COLO668 (cell line): ENCODE measurements around the gene OPN1SW.

Source experiments
- DNase-seq: peaks from one replicate; lab custom pipeline; 2025; ENCODE audit not compliant: unreplicated experiment; lab: John Stamatoyannopoulos, UW

Gene OPN1SW

DNA sequence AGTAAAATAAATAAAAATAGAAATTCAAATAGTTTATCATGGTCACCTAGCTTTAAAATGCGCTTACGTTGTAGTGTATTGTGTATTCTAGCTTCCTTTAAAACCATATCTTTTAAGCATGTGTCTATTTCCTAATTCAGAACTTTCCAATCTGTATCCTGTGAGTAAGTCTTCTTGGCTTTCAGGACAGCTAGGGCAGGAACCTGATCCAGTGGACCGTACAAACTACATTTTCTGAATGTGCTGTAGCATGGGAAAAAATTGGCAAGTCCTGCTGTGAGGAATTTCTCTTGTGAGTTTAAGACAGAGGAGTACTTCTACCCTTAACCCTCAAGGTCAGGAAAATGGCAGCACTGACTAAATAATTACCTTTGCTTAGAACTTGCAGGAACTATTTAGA is 12.1 kb downstream of the OPN1SW start:
- DNase-seq: no peak

DNA sequence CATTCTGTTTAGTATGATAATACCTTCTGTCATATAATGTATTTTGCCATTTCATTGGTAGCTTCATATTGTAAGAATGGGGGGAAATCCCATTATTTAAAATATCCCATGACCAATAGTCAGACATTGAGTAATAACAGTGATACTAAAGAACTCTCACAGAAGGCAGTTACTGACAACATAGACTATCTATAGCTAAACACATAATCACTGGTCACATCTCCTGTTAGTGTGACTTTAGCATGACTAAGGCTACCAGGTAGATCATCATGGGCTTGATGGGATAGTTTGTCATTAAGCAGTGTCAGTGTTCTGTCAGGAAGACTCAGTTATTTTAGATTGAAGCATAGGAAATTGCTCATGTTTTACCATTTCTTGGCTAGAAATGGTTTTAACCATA is 16.4 kb downstream of the OPN1SW start:
- DNase-seq: no peak

DNA sequence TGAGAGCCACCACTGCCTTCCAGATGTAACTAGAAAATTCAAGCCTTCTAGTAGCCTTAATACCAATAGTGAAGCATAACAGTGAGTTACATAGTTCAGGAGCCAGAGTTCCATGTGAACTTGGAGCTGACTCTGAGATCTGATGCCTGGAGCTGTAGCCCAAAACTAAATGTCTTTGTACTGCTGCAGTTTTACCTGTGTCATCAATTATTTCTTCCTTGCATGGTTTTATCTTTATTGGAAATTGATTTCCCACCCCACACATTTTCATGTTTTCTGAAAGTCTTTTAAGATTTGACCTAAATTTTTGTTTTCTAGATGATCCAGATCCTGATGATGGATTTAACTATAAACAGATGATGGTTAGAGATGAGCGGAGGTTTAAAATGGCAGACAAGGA is 17.0 kb downstream of the OPN1SW start:
- no peak for DNase-seq

DNA sequence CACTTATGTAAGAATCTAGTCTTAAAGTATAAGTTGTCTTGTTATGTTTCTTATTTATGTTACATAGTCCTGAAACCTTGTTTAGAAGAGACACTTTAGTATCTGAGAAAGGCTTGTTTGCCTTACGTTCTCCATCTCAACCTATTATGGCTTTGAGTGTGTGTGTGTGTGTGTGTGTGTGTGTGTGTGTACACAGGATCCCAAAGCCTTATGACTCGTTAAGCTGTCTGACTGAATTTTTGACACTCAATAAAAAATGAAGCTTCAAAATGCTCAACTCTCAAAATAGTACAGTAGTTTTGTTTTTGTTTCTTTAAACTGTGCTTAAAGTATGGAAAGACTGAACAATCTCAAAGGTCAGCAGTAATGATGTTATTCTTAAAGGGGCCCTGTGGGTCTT is 18.4 kb downstream of the OPN1SW start:
- no peak for DNase-seq

DNA sequence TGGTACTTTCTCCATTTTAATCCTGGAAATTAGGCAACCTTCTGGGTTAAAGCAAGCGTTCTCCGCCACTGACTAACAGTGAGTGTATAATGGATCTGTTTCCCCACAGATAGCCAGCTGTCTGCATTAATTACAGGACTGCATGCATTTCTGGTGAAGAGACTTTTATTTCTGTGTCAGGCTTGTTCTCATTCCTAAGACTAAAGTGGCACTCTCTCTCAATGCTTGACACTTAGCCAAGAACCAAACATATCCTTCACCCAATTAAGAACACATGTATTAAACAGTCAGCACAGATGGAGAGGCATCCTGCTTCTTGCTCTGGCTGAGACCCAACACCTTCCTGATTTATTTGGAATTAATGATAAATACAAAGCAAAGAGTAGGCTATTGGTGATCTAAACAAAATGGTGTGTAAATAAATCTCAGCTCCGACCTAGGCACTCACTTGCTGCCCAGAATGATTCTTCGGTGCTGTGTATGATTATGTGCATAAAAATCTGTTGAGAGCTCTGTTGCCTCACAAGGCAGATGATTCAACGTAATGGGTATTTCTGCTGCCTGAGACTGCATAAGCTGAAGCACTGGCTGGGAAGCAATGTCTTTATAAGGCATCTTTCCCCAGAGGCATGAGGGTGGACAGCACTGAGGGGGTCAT is 19.6 kb downstream of the OPN1SW start:
- DNase-seq: no peak

DNA sequence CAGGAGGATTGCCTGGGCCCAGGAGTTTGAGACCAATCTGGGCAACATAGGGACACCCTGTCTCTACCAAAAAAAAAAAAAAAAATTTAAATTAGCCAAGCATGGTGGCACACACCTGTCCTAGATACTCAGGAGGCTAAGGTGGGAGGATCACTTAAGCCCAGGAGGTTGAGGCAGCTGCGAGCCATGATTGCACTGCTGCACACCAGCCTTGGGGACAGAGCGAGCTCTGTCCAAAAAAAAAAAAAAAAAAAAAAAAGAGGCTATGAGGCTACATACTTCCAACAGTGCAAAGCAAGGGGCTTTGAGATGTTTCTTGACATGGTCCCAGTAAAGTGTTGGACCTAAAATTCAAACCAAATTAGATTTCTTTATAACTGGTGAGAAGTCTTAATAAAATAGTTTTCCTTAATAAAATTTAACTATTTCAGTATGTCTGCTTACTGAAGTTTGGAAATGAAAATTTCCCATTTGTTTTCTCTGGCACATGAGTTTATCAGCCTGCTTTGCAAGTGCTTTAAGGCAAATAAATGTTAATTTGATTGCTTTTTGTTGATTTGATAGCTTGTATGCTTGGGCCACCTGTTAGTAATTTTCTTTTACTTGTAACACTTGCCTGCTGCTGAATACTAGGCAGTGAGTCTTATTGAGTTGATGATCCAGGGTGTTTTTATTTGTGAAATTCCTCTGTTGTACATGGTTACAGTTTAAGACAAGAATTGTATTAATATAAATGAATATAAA is 20.3 kb downstream of the OPN1SW start:
- no peak for DNase-seq

DNA sequence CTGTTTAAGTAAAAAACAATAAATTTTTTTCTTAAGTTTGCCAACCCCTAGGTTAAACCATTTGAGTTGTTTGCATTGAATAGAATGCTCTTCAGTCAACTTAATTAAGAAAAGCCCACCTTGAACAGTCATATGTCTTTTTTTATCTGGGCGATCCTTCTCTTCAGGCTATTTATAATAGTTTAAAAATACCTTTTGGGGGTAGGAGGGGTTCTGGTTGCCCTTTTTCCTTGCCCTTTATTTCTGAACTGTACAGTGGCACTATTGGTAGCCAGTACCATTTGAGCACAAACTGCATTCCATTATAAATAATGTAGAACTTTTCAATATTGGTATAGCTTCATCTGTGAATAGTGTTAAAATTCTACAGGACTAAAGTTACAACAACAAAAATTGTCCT is 23.3 kb downstream of the OPN1SW start:
- no peak for DNase-seq

DNA sequence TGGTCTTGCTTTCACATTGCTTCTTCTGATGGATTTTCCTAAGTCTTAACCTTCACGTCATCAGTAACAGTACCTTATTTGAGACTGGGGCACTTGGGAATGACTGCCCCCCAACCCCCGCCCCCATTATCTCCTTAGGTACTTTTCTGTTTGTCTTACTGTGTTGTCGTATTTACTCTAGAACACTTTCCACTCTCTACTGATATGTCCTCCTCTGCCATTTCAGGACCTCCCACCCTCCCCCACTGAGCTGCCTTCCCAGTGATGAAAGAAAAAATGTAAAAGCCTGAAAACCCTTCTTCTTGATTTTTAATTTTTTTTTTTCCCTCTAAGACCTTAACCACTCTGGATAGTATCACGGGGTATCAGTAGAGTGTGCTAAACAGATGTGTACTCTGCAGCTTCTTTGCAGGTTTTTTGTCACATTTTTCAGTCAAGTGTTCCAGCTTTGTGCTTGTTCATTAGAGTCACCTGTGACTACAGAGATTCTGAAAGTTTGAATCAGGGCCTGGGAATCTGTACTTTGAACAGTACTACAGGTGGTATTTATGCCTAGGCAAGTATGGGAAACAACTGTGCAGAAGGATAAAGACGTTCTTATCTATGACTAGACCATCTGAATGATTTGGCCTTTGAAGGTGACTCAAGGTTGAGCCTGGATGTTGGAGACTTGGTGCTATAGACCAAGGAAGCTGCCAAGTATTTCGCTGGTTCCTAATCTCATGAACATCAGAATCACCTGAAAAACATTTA is 28.1 kb downstream of the OPN1SW start:
- no peak for DNase-seq

DNA sequence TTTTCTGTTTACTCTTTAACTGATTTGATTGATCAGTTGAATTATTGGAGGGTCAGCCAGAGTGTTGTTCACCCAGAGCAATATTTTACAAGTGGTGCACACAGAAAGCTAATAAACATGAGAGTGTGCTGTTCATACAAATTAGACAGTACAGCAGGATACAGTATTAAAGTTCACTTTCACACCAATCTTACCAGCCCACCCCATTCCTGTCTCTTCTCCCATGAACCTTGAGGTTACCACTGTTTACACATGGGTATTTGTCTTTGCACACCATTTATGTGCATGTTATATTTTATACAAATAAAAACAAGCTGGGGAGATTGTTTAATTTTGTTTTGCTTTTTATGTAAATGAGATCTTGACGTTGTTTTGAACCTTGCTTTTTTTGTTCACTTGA is 29.9 kb downstream of the OPN1SW start:
- no peak for DNase-seq

DNA sequence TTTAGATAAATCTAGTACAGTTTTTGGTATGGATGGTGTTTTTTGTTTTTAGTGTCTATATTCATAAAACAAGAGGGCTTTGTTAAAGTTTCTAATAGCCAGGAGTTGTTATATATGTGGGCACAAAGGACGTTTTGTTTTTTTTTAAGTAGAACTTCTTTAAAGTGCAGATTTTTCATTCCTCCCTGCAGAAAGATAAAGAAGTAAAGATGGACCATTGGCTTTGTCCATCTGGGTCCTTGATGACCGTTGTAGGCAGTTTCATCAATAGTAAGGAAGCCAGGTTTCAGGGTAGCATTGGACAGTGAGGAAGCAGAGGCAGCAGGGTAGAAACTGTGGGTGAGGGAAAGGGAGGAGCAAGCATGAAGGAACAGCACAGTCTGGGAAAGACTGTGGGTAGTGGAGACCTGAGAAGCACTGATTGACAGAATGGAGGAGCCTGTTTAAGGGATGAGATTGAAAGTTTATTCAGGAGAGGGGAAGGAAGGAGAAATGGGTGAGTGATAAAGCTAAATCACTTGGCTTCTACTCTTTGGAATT is 31.2 kb downstream of the OPN1SW start:
- no peak for DNase-seq

DNA sequence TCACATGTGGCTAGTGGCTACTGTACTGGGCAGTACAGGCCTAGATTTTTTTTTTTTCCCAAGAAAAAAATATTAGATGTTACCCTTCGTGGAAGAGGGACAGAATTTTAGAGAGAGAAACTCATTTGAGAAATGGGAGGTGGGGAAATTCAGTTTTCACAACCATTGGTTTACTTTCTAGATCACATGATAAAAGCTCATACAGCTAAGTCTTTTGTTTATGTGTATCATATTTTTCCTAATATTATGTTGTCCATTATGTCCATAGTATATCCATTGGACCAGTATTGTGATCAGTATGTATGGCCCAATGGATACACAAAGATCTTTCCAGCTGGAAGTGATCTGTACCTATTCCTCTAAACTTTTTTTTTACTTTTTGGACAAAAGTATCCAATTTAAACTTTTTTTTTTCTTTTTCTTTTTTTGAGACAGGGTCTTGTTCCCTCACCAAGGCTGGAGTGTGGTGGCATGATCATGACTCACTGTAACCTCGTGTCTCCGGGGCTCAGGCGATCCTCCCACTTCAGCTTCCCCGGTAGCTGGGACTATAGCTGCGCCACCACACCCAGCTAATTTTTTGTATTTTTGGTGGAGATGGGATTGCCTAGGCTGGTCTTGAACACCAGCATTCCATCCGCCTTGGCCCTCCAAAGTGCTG is 32.4 kb downstream of the OPN1SW start:
- DNase-seq: no peak

DNA sequence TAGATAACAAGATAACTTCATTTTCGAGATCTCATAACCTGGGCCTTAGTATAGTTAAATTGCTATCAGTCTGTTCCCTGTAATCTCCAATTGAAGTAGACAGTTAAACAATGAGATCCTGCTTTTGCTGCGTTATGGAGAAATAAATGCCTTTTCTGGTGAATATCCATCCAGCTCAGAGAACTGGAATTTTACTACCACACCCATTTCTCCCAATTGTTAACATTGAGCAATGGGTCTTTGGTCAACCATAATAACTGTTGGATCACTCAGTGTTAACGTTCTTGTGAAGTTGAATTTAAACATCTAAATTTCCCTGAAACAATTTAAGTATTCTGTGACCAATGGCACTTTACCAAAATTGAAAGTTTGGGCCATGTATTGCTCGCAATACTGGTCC is 33.4 kb downstream of the OPN1SW start:
- DNase-seq: no peak

DNA sequence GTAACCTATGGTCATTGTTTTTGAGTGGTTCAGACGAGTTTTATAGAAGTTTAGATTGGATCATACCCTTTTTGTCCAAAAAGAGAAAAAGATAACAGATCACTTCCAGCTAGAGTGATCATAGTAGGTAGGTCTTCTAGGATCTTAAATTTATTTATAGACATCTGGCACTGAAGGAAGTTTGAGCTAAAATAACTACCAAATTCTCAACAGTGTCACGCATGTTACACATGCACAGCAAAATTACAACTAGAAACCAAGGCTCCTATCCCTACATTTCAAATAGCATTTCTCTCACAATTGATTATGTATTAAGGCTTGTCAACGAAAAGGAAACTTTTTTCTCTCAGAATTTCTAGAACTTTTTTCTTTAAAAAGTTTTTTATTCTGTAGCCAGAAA is 34.1 kb downstream of the OPN1SW start:
- DNase-seq: no peak

DNA sequence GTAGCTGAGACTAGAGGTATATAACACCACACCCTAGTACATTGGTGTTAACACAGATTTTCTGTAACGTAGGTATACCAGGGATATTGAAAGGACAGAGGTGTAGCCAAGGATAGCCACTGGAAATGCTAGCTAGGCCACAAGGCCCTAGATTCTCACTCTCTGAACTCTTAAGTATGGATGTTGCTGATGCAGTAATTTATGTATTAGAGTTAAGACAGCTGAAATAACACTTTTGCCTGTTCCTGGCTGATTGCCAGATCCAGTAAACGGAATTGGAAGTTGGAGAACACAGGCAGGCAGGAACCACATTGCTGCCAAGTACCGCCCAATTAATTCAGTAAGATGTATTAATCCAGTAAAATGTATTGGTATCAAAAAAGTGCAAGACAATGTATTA is 34.6 kb downstream of the OPN1SW start:
- no peak for DNase-seq

DNA sequence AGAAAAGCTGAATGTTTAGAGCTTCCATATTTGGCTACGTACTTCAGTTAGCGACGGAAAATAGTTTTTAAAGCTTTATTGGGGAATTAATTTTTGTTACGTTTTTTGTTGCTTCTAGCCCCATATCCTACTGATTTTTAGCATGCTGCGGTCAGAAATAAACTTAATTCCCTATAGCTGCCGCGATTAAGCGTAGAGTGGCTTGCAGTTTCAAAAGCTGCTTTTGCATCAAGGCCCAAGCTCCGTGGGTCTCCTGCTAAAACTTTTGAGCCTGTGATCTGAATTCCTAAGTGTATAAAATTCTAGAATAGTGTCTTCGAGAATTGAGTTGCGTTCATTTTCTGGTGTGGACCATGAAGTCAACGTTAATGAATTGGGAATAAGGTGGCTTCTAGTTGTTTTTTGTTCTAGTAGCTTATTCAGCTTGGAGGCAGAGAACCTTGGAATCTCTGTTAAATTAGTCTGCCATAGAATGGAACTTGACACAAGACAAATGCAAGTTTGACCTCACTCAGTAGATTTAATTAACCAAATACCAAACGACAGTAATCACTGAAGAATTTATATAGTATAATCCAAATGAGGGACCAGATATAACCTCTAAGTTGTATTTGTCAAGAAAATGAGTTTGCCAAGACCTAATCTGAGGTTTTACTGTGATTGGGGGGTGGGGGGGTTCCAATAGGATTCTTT is 35.5 kb downstream of the OPN1SW start:
- no peak for DNase-seq

DNA sequence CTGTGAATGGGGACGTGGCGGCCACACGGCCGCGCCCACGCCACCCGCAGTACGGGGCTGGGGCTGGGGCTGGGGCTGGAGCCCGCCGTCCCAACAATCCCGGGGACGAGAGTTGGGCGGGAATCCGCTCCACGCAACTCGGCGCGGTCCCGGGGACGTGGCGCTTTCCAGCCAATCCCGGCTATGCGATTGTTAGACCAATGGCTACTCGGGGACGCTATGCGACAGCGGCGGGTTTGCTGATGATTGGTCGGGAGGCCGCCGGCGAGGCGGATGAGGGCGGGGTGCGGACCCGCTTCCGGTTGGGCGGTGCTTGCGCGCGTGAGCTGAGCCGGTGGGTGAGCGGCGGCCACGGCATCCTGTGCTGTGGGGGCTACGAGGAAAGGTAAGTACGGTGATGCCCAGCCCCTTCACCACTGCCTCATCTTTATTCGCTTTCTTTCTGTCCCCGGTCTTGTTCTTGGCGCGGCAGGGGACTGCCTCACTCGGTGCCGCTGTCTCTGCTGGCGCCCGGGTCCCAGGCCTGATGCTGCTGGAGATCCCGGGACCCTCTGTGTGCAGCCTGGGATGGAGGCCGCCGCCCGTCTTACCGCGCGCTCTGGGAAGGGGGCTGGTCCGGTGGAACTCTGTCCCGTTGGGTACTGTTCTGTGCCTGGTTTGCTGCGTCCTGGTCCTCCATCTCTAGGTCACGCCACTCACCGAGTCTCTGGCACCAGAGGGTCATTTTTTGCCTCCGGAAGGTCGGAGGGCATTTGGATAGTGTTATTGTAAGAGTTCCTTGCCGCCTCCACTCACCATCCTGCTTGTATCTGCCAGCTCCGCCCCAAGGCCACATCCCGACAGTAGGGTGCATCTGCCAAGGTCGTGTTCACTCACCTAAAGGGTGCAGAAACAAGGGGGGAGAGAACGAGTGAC is 36.3 kb downstream of the OPN1SW start, which contains the start of gene CALU:
CALU (plus strand) TSS at position 312 of the 915 bp plus-strand sequence. CDS start 9,225 bp downstream, outside the sequence.
- peak; percentile 96 for DNase-seq

DNA sequence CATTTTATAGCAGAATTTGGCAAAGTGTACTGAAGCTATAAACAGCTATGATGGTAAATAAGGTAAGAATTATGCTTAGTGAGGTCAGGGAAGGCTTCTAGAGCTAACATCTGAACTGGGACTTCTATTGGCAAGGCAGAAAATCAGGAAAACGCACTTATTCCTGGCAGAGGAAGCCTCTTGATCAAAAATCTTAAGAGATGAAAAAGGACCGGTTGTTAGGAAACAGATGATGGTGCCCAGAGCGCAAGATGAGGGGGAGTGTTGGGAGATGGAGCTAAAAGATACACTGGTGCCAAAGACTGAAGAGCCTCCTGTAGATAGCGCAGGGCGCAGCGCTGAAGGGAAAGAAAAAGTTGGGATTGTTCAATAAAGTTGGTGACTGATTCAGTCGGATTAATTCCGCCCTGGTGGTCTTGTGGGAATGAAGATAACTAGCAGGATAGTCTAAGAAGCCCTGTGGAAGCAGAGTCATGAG is 37.0 kb downstream of the OPN1SW start:
- DNase-seq: no peak

DNA sequence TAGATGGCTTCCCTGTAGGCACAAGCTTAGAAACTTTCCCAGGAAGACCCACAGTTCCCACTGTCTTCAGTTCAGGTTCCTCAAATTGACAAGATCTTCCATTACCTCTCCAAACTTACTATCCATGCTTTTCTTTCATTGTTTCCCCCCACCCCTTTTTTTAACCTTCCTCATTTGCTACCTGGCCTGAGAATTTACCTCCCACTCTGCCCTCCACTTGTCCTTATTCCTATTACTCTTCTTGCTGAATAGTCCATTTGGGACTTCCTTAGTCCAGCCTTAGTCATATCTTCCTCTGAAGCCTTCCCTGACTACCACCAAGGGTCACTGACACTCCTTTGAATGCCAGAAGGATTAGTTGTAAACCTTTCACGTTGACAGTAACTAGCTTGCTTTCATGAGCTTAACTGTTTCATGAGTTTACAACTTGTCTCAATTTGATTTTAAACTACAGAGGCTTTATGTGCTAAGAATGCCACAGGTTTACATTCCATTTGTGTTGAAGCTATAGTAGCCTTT is 37.7 kb downstream of the OPN1SW start:
- DNase-seq: no peak

DNA sequence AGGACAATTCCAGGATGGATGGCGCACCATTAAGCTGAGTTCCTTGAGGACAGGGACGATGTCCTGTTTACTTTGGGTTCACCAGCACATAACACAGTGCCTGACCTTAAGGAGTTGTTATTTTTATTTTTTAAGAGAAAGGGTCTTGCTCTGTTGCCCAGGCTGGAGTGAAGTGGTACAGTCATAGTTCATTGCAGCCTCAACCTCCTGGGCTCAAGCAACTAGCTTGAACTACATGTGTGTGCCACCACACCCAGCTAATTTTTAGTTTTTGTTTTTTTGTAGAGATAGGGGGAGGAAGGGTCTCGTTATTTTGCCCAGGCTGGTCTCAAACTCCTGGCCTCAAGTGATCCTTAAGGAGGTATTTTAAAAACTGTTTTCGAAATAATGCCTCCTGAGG is 38.2 kb downstream of the OPN1SW start:
- no peak for DNase-seq
